CD14-positive monocyte (primary cell): Measurements from ENCODE around the gene PPP2R2D. TPM values are rescaled to one million over a fixed set of nuclear protein-coding genes. Genes with fewer than 3 reads are reported as not detected.

Experiments
- DNase-seq, 3 donors: peaks; one replicate each; pipeline ENCODE4 v3.0.0-alpha.2; 2011 to 2022
- H2AFZ ChIP-seq: 2 replicates; pipeline ENCODE4 v1.6.0; 2012; ENCODE audit warnings: mild to moderate bottlenecking, low read depth, low read length, inconsistent platforms; ENCODE audit not compliant: insufficient read depth, poor library complexity, severe bottlenecking
- H3K27ac ChIP-seq, 2 donors: 1 replicate in 1 of 2; 2 replicates in 1 of 2; pipeline ENCODE4 v1.5.1; 2012 to 2013; ENCODE audit warnings: low read length in 2 of 2, control low read depth in 1 of 2, inconsistent platforms in 1 of 2, low read depth in 1 of 2, mild to moderate bottlenecking in 1 of 2
- H3K27me3 ChIP-seq, 2 donors: one replicate each; pipeline versions ENCODE4 v1.6.0 to v1.6.1; 2011 to 2013; ENCODE audit warnings: low read length in 2 of 2; ENCODE audit not compliant: control insufficient read depth in 2 of 2, insufficient read depth in 2 of 2
- H3K36me3 ChIP-seq, 2 donors: replicated peaks in 1 of 2; 1 replicate in 1 of 2; 2 replicates in 1 of 2; pipeline versions ENCODE4 v1.5.1 to v1.6.1; 2012 to 2013; ENCODE audit warnings: low read length in 2 of 2, control low read depth in 1 of 2, inconsistent platforms in 1 of 2, mild to moderate bottlenecking in 1 of 2; ENCODE audit not compliant: insufficient read depth in 2 of 2, control insufficient read depth in 1 of 2
- H3K4me1 ChIP-seq, 2 donors: 1 replicate in 1 of 2; 2 replicates in 1 of 2; pipeline versions ENCODE4 v1.5.1 to v1.6.1; 2012 to 2013; ENCODE audit warnings: low read length in 2 of 2, control low read depth in 1 of 2, inconsistent platforms in 1 of 2, mild to moderate bottlenecking in 1 of 2, moderate library complexity in 1 of 2; ENCODE audit not compliant: insufficient read depth in 2 of 2, control insufficient read depth in 1 of 2
- H3K4me2 ChIP-seq: replicated peaks from 2 replicates; pipeline ENCODE3; 2012; ENCODE audit warnings: low read length, moderate library complexity, mild to moderate bottlenecking; ENCODE audit not compliant: poor library complexity, severe bottlenecking; ENCODE audit errors: extremely low read depth
- H3K4me3 ChIP-seq, 3 experiments: fragments of 200-600 bp in 1 of 3; sonication (generic) in 1 of 3; replicated peaks in 1 of 3; 1 replicate in 2 of 3; 2 replicates in 1 of 3; pipeline ENCODE4 v1.5.1; 2011 to 2013; ENCODE audit warnings: low read length in 3 of 3, mild to moderate bottlenecking in 3 of 3, control low read depth in 2 of 3, low read depth in 2 of 3, inconsistent platforms in 1 of 3, moderate library complexity in 1 of 3
- H3K79me2 ChIP-seq: 2 replicates; pipeline ENCODE4 v1.6.0; 2012; ENCODE audit warnings: mild to moderate bottlenecking, control low read depth, inconsistent platforms, low read length, moderate library complexity; ENCODE audit not compliant: insufficient read depth
- H3K9ac ChIP-seq: 2 replicates; pipeline ENCODE4 v1.6.0; 2017; ENCODE audit warnings: low read length, mild to moderate bottlenecking; ENCODE audit not compliant: insufficient read depth, poor library complexity, severe bottlenecking
- H3K9me3 ChIP-seq, 2 donors: replicated peaks in 1 of 2; 1 replicate in 1 of 2; 2 replicates in 1 of 2; pipeline versions ENCODE4 v1.5.1 to v1.6.1; 2012 to 2013; ENCODE audit warnings: low read length in 2 of 2, control low read depth in 1 of 2; ENCODE audit not compliant: control insufficient read depth in 1 of 2, insufficient read depth in 1 of 2
- H4K20me1 ChIP-seq: 2 replicates; pipeline ENCODE4 v1.6.0; 2012; ENCODE audit warnings: mild to moderate bottlenecking, low read length, control low read depth, moderate library complexity; ENCODE audit not compliant: insufficient read depth
- H3K27ac Mint-ChIP-seq, 7 donors: one replicate each; pipeline ENCODE4 v1.8.0; 2020; ENCODE audit warnings: mild to moderate bottlenecking in 7 of 7, mixed read lengths in 7 of 7, moderate library complexity in 6 of 7, inconsistent platforms in 2 of 7
- H3K27me3 Mint-ChIP-seq, 3 donors: one replicate each; pipeline ENCODE4 v1.8.0; 2021 to 2022; ENCODE audit warnings: low read depth in 3 of 3, mild to moderate bottlenecking in 3 of 3, mixed read lengths in 3 of 3, moderate library complexity in 3 of 3, inconsistent platforms in 1 of 3
- H3K36me3 Mint-ChIP-seq, 2 donors: one replicate each; pipeline ENCODE4 v1.8.0; 2020; ENCODE audit warnings: mixed read lengths in 2 of 2, inconsistent platforms in 1 of 2, mild to moderate bottlenecking in 1 of 2
- H3K4me1 Mint-ChIP-seq: one replicate; pipeline ENCODE4 v1.8.0; 2020; ENCODE audit warnings: mild to moderate bottlenecking, mixed read lengths
- H3K4me3 Mint-ChIP-seq, 2 donors: one replicate each; pipeline ENCODE4 v1.8.0; 2020; ENCODE audit warnings: mild to moderate bottlenecking in 2 of 2, mixed read lengths in 2 of 2, moderate library complexity in 1 of 2
- H3K9me3 Mint-ChIP-seq, 7 donors: one replicate each; pipeline ENCODE4 v1.8.0; 2020 to 2022; ENCODE audit warnings: mixed read lengths in 7 of 7, mild to moderate bottlenecking in 6 of 7, moderate library complexity in 6 of 7, inconsistent platforms in 2 of 7
- WGBS: methylation state at CpG from one replicate; pipeline ENCODE4 v1.1.5; 2013; ENCODE audit warnings: missing lambda C conversion rate; ENCODE audit not compliant: insufficient coverage; 5-methylcytosine and 5-hydroxymethylcytosine counted together
- intact Hi-C, 2 donors: fragments of 100-400 bp; cut with micrococcal nuclease; formaldehyde crosslinking; loops; one replicate each; pipeline versions ENCODE4 v1.15.0 to v1.15.1; 2023
- polyA plus RNA-seq, 3 donors: library from polyadenylated mRNA; depleted of rRNA in 1 of 3; unstranded in 2 of 3; stranded (reverse) in 1 of 3; fragments of 300-500 nt in 2 of 3; fragments of >200 nt in 1 of 3; fragmentation: Illumina TruSeq in 2 of 3; gene quantifications; 1 replicate in 2 of 3; 2 replicates in 1 of 3; pipeline ENCODE4 v1.2.3, GENCODE V29; 2012 to 2021
- TF ChIP-seq, protein P1 (sequence below): fragments of 200-600 bp; IDR thresholded peaks from one replicate; pipeline ENCODE4 v1.8.0; 2022; ENCODE audit warnings: antibody characterized with exemption, mild to moderate bottlenecking

Gene PPP2R2D
- polyA plus RNA-seq, 3 donors, result 12.8 to 23.5 (median 12.9) TPM

DNA sequence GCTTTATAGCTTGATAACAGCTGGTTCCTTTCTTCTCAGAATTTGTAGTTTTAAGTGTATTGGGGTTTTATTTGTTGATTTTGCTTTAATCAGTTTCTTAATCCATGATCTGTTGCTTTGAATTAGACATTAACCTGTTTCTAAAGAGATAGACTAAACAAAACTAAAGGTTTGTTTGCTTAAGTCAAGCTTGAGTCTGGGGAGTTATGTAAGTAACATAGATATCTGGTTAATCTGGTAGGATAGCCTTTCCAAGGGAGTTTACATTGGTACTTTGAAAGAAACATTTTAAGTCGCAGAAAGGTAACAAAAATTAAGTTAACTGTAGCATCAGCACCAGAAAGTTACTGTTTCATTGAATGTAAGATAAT lies 5.4 kb downstream of the PPP2R2D start:
- peaks cover 36% of the 10 kb centered on the region for H3K4me1 Mint-ChIP-seq
- DNase-seq, result no peak
- intact Hi-C loops, result no loop called here
- H3K4me3 ChIP-seq, result no peak overlapping the region
- H3K4me3 Mint-ChIP-seq, result no peak overlapping the region
- no peaks in the 10 kb centered on the region for H3K27me3 ChIP-seq
- peaks cover 13 to 58% of the 10 kb centered on the region in 2 donors for H3K36me3 ChIP-seq
- peaks cover 16 to 29% of the 10 kb centered on the region in 2 donors for H3K4me1 ChIP-seq
- no peak overlapping the region for H2AFZ ChIP-seq
- WGBS, result no CpG with 5 or more reads among the region's 1 CpG
- TF ChIP-seq, protein P1, sequence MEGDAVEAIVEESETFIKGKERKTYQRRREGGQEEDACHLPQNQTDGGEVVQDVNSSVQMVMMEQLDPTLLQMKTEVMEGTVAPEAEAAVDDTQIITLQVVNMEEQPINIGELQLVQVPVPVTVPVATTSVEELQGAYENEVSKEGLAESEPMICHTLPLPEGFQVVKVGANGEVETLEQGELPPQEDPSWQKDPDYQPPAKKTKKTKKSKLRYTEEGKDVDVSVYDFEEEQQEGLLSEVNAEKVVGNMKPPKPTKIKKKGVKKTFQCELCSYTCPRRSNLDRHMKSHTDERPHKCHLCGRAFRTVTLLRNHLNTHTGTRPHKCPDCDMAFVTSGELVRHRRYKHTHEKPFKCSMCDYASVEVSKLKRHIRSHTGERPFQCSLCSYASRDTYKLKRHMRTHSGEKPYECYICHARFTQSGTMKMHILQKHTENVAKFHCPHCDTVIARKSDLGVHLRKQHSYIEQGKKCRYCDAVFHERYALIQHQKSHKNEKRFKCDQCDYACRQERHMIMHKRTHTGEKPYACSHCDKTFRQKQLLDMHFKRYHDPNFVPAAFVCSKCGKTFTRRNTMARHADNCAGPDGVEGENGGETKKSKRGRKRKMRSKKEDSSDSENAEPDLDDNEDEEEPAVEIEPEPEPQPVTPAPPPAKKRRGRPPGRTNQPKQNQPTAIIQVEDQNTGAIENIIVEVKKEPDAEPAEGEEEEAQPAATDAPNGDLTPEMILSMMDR, result no peak
- no peak overlapping the region for H3K9ac ChIP-seq
- peaks cover 88% of the 10 kb centered on the region for H4K20me1 ChIP-seq
- H3K36me3 Mint-ChIP-seq, result peaks cover 37 to 50% of the 10 kb centered on the region in 2 donors
- H3K4me2 ChIP-seq, result no peak overlapping the region
- peaks cover 0 to 3% (median 2%) of the 10 kb centered on the region in 3 donors for H3K27me3 Mint-ChIP-seq
- H3K79me2 ChIP-seq, result peaks cover 98% of the 10 kb centered on the region
- no peak overlapping the region for H3K27ac ChIP-seq
- H3K27ac Mint-ChIP-seq, result no peak overlapping the region
- no peaks in the 10 kb centered on the region for H3K9me3 Mint-ChIP-seq
- no peaks in the 10 kb centered on the region for H3K9me3 ChIP-seq

DNA sequence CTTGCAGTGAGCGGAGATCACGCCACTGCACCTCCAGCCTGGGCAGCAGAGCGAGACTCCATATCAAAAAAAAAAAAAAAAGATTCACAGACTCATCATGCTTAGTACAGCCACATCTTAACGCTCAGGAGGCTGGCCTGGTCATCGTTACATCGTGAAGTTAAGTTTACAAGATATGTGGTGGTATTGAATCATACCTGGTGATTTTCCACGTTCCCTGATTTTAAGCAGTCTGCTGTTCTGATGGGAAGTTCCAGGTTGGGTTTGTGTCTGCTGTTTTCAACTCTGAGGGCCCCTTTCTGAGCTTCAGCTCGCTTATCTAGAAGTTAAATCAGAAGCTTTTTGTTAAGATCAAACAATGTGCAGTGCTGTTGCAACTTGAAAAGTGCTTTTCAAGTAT lies 6.9 kb downstream of the PPP2R2D start:
- peaks cover 20 to 72% of the 10 kb centered on the region in 2 donors for H3K36me3 ChIP-seq
- no peak overlapping the region for H3K27ac ChIP-seq
- no peak overlapping the region for H2AFZ ChIP-seq
- Mint-ChIP-seq H3K27ac (no peak overlapping the region), H3K27me3 (peaks cover 0 to 4% (median 3%) of the 10 kb centered on the region in 3 donors), H3K9me3 (peaks cover 0 to 4% (median 0%) of the 10 kb centered on the region in 7 donors), H3K4me3 (no peak overlapping the region), H3K36me3 (peaks cover 45 to 62% of the 10 kb centered on the region in 2 donors), H3K4me1 (peaks cover 27% of the 10 kb centered on the region)
- peaks cover 0 to 4% of the 10 kb centered on the region in 2 donors for H3K9me3 ChIP-seq
- no peak overlapping the region for H3K9ac ChIP-seq
- H3K4me1 ChIP-seq, result peaks cover 5 to 18% of the 10 kb centered on the region in 2 donors
- H3K79me2 ChIP-seq, result peaks cover 98% of the 10 kb centered on the region
- TF ChIP-seq, protein P1, result no peak
- DNase-seq, result no peak
- intact Hi-C loops, result no loop called here
- no peaks in the 10 kb centered on the region for H3K27me3 ChIP-seq
- WGBS, result 92% methylated on average over 3 of the region's 8 CpGs
- H3K4me2 ChIP-seq, result no peak overlapping the region
- H3K4me3 ChIP-seq, result no peak overlapping the region
- peaks cover 100% of the 10 kb centered on the region for H4K20me1 ChIP-seq
